ENCODE results near the gene KDM4C.

The KDM4C gene

DNA sequence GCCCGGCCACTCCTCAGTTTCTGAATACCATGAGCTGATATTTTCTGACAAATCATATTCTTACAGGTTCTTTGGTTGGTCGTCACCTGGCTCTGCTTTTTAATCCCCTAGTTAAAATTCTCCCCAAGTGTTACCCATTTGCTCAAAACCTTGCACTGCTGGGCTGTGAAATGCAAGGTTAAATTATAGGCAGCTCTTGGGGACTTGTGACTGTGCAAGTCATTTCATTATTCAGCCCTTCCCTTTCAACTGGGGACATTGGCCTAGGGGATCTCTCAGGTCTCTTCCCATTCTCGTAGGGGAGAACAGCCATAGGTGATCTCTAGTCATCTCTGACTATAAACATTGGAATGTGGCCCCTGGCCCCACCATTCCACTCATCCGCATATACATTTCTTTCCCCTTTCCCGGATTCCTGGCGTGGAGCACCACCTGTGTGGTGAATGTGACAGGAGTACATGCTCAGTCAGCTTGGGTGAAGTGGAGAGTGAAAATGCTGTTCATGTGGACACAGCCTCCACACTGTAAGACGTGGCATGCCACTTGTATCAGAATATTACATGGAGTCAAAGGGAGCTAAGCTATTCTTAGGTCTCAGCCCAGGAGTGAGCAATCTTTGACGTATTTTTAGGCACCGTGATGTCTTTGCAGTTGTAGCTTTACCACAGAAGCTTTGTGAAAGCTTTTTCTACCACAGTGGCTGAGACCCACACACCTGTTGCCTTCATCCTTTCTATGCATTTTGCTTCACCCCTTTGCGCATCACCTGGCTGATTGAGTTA lies 386.7 kb downstream of the KDM4C start:
- DNase-seq (ENCODE audit: low spot score) = no peak

DNA sequence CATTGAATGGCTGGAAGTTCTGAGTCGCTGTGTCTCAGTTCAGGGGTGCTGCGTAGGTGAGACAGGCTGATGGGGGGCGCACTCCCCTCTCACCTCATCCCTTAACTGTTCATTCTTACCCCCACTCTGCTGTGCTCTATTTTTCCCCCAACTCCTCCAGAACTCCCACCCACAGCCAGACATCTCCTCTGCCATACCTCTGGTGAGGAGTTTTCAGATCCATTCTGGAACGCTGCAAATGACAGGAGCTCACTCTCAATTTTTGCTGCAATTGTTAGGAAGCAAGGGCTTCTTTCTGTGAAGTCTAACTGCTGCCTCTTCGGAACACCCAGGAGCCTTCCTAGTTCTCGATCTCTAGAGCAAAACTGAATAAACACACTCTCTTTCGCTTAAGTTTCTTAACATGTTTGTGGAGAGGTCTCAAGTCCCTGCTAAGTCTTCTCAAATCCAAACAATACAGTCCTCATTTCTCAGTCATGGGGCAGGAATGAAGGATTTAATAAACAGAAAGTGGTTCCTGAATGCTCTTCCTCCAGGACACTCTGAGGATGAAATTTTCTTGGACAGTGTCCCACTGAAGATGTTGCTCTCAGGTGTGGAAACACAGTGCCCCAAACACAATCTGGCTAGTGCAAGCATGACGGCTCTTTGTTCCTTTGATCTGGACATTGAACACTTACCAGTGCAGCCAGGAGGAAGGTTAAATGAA lies 387.7 kb downstream of the KDM4C start:
- DNase-seq (ENCODE audit: low spot score) = no peak

DNA sequence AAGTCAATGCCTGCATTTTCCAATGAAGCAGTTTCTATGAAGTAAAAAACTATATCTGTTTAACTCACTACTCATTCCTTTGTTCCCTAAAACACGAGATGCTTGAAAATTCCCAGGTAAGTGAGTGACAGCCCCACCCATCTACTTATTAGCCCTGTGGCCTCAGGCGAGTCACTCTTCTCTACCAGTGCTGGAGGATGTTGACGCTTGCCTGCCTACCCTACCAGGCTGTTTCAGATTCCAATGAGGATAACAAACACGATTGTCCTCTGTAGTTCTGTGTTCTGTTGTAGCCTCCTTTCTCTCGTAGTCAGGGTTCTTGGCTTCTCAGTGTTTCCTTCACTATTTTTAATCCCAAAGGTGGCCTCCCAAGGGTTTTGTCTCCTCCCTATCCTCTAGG lies 388.8 kb downstream of the KDM4C start:
- DNase-seq (ENCODE audit: low spot score) = no peak

DNA sequence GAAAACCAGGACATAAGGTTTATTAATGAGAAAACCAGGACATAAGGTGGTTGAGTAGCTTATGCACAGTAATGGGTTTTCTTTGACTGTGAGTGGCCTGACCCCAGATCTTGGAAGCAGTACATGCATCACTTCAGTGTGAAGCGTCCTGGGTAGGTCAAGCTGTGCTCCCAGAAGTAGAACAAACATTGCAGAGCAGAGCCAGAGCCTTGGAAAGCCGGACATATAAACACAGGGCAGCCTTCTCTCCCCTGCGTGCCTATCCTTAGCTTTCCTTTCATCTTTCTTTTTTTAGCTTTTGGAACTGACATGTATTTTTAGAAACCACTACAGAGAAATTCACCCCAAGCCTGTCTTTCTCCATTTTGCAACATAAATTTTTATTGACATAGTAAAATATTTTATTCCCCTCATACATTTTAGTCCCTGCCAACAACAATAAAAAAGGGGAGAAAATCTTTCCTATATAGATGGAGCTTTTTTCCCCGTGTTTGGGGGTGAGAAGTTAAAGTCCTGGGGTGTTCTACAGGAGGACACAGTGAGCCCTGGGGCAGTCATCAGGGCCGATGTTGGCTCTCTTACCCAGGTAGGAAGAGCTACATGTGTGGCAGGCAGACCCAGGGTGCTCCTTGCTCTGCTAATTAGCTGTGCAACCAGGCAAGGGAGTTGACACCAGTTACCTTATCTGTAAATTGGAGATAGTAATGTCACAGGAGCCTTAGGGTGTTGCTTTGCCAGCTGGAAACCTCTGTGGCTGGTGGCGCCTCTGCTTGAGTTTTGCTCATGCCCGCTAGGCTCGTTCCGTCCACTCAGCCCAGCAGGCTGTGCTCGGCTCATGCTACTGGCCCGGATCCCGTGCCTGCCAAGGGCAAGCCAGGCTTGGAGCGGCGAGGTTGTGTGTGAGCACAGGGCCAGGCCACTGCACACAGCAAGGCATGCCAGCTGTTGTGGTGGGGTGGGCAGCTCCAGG lies 389.6 kb downstream of the KDM4C start:
- DNase-seq (ENCODE audit: low spot score) = no peak

DNA sequence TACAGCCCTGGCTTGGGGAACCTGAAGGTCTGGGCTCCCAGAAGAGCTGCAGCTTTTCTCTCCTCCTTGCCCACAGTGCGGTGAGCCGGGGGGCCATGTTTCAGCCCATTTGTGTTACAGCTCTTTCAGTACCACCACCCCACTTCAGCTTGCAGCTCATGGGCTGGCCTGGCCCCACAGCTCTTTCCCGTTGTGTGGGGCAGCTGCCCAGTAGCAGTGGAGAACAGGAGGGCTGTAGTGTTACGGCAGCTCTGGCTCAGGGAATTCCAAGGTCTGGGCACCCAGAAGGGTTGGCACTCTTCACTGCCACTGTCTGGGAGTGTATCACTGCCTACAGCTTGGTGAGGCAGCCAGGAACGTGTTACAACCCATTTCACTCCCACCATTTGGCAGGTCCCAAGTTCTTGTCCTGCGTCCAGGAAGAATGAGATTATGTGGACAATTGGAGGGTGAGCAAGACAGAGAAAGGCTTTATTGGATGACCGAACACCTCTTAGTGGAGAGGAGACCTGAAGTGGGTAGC lies 390.5 kb downstream of the KDM4C start:
- DNase-seq (ENCODE audit: low spot score) = no peak

DNA sequence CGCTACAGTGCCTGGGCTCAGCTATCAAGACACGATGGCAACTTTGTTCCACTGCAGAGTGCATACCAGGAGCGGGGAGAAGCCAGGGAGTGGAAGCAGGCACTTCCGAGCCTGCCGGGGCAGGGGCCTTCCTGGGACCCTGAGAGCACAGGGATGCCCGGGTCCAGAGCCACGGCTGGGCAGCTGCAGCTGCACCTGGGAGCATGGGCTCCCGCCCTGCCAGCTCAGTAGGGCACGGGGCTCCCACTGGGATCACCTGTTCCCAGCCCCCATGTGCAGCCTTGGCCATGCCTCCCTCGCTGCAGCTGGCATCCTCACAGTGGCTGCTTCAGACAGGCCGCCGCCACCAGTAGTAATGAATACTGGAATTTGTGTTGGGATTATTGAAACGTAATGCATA lies 391.5 kb downstream of the KDM4C start:
- DNase-seq (ENCODE audit: low spot score) = no peak

DNA sequence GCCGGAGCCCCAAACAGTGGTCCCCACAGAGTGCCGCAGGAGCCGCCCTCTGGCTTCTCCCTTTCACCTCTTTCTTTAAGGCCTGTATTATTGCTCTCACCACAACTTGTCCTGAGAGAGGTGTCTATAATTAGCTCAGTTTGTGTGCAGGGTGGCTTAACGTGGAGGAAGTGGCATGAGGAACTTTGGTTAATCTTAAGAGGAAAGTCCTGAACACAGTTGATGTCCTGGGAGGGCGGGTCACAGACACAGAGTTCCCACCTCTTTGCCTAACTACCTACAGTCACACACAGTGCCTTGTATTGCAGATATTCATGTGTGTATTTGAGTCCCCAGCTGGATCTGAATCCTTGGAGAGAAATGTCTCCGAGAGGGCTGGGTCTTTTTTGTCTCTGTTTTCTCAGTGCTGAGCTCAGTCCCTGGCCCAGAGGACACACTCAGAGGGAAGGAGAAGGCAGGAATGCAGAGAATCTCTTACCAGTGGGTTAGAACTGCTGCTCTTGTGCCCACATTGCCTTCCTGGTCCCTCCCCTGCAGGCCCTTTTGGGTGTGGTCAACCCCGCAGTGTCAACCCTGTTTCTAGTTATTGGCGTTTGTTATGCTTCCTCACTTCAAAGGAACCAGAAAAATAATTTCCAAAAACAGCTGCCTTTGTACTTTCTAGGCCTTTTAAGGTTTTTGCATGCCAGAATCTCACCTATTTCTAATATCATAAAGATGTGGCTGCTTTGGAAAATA lies 392.5 kb downstream of the KDM4C start:
- DNase-seq (ENCODE audit: low spot score) = no peak

DNA sequence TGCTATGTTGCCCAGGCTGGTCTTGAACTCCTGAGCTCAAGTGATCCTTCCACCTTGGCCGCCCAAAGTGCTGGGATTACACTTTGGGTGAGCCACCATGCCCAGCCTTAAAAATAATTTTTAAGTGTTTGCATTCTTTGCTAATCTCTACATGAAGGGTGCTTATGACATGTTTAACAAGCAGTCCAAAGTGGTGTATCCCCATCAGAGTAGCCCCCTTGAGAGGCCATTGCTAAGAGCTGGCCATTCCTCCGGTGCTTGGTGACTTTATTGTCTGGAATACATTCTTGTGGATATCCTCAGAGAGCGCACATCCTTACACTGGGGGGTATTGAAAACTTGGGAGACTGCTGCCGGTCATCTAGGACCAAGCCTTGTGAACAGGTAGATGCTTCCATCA lies 395.4 kb downstream of the KDM4C start:
- no peak for DNase-seq (ENCODE audit: low spot score)

DNA sequence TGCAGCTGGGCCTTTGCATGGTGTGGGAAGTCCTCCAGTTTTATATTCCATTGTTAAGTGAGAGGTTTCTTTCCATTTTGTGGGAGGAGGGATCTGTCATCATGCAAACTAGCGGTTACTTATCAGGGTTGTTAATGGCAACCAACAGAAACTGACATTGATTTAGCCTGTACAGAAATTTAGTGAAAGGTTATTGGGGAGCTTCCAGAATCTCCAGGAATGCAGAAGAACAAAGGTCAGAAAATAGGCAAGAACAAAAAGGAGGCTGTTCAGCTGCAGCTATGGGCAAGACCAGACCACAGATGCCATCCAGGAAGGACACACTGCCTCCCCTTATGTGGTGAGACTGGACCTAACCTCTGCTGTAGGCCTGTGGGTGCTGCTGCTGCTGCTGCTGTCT lies 395.8 kb downstream of the KDM4C start:
- DNase-seq (ENCODE audit: low spot score) = no peak

DNA sequence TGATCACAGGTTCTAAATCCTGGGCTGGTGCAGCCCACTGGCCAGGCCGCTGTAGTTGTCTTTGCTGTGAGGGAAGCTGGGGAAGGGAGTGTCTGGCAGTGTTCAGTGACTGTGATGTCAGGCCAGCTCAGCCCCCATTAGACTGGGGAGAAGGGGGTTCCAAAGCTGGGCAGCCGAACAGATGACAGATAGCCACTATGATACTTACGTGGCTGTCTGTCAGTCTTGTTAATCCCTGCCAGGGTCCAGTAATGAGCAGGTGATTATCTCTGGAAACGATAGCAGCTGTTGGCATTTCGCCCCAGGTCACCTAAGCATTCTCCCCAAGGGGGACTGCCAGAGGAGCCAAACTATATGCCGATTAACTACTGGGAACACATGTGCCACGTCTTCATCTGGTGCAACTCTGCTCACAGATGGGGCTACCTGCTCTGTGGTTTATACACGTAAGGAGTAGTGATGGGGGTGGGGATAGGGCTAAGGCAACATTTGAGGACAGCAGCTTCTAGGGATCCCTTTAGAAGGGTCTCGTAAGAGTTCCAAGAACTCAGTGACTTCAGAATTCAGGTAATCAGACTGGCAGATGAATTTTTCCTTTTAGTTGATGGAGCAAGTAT lies 396.3 kb downstream of the KDM4C start:
- DNase-seq (ENCODE audit: low spot score) = no peak

DNA sequence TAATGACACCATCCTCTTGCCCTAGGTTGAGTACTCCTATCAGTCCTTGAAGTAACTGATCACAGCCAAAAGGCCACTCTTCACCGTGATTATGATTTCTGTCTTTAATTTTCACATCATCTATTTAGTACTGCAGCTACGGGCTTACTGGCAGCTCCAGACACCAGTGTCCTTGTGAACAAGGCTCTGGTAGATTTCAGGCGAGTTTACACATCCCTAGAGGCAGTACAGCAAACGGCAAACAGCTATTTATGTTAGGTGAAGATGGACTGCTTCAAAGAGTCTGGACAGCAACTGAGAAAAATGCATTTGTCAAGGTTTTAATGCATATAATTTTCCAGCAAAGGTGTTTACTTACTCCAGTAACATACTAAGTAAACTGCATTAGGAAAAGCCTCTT lies 396.9 kb downstream of the KDM4C start:
- DNase-seq (ENCODE audit: low spot score) = no peak

DNA sequence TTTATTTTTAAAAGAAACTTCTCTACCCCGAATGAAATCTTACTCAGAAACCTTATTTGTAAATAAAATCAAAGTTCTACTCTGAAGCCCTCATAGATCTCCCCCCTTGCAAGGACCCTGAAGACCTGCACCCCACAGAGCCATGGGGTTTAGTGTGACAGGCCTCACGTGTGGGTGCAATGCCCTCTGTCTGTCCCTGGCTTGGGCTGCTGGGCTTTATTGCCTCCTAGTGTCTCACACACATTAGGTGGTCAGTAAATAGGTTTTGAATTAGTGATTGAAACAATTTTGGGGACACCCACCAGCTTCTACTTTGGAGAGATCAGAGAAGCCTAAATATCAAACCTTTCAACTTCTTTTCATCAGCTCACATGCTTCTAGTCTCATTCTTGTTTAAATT lies 403.7 kb downstream of the KDM4C start:
- DNase-seq (ENCODE audit: low spot score) = no peak

DNA sequence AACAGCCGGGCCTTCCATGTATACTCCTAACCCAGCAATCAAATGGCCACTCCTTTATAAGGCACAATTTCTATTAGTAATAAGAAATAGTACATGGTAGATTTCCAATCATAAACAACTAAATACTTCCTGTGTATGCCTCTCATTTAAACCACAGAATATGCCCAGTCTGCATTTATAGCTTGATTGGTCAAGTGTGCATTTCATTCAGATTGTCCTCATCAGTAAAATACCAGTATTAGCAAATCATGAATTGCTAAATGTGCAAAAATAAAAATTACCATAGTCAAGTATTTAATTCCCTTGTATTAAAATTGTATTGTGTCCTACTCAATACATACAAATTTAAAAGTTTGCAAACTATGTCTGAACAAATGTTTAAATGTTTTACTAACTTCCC lies 406.2 kb downstream of the KDM4C start:
- no peak for DNase-seq (ENCODE audit: low spot score)

DNA sequence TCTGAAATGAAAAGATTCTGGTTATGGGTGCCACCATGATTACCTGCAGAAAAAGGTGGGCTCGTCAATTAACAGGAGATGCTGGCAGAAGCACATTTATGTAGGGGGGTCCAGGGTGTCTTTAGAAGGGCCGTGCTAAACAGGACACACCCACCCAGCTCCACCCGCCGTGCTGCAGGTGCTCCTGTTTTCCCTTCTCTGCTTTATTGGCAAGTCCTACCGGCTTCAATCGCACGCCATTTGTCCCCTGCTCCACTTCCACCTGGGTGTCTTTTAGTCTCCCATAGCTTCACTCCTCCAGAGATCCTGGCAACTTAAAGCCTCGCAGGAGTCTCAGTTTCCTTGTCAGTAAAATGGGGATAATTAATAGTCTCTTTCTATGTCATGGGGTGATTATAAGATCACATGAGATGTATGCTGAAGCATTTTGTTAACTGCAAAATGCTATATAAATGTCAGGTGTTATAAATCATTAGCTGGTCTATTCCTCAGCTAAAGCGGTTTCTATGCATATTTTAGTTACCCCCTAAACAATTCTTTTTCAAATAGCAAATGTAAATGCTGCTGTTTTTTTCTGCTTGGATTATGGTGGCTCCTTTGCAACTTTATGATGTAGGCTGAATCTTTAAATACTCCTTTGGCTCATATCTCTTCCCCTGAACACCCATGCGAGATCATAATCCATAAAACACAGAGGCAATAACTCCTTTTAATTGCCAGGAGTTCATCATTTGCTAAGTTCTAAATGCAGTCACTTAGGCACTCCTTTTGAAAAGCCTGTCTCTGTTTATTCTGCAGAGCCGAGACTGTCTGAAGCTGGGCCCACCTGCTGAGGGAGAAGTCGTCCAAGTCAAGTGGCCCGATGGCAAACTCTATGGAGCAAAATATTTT lies 406.9 kb downstream of the KDM4C start:
- DNase-seq (ENCODE audit: low spot score) = no peak

DNA sequence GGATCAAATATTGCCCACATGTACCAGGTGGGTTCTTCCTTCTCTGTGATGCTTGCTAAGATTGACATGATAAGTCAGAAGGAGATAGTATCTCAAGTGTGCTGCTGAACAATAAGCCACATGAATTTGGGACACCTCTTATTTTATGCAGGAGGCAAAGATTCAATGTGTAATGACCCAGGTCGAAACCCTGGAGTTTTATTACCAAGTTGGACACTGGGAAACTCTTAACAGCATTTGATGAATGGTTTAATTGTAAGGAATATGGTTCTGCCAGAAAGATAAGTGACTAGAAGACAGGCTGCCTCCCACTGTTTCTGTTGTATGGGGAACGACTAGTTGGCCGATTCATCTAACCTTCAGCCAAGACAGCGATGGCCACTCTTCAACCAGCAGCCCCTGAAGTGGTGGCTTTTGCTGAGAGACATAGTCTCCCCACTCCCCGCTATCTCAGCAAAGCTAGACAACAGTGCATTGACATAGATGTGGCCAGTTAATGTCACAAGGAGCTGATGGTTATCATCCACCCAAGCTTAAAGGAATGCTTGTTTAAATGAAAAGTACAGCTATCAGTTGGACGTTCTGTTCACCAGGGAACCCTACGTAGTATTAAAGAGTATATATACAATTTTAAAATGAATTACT lies 407.7 kb downstream of the KDM4C start:
- no peak for DNase-seq (ENCODE audit: low spot score)

DNA sequence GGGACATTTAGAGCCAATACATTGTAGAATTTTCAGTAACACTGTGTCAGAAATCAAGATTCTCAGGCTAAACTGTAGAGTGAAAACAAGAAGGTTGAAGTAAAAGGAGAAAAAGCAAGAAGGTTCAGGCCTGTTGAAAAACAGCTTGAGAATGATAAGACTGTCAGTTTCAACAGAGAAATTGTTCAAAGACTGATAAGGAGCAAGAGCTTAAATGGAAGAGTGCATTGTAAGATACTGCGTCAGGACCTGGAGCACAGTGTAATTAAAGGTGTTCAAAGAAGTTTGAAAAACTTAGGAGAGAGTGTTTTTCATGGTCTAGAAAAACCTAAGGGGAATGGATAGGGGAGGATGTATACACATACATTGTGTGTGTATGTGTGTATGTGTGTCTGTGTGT lies 408.3 kb downstream of the KDM4C start:
- DNase-seq (ENCODE audit: low spot score) = no peak

DNA sequence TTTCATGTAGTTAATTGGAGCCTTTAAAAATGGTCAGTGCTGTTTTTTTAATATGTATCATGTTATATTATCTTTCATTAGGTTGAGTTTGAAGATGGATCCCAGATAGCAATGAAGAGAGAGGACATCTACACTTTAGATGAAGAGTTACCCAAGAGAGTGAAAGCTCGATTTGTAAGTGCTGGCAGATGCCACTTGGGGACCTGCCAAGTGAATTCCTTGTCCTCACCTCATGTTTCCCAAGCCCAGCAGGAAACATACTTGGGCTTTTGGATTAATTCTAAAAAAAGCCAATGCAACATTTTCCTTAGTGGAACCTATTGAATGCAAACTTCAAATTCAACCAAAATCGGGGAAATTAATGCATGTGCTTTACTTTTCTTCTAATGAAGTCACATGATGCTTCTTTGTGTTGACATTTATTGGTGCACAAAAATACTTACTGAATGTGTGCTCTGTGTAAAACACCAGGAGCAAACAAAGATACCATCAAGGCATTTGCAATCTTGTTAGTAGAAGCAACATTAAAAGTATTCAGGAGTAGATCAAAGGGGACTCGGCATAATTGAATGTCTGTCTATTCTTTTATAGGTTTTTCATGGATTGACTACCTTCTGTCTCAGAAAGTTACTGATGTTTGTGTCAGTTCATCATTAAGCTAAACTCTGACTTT lies 412.1 kb downstream of the KDM4C start:
- DNase-seq (ENCODE audit: low spot score) = no peak

DNA sequence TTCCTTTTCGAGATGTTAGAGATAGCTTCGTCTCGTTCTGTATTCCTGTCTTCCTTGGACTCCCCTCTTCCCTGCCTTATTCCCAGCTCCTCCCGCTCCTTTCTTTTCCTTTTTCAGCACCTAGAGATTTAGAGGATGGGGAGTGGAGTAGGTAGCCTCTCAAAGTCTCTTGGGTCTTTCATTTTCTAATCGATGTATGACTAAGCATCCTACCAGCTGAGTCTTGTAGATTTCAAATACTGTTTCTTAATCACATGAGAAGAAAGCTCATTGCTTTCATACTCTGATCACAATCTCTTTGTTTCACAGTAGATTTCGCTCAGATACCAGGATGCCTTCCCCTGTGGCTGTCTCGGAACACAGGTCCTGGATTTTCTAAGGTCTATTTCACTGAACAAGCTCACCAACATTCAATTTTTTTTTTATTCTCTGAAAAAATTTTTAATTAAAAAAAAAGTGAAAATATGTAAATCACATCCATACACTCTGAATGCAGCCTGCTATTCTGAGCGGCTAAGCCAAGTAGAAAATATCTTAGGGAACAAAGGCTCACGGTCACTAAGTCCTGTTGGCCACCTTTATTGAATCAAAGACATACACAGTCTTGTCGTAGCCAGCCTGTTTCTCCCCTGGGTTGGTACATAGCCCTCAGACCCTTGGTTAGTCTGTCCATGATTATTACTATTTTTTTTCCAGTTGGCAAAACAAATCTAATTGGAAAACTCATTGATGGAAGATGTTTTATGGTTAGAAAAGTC lies 413.8 kb downstream of the KDM4C start:
- DNase-seq (ENCODE audit: low spot score) = no peak

Measured in ecto neural progenitor cell (in vitro differentiated cells).